ENCODE data around the gene CANT1.
"Not testable (repeated sequence)": the region's sequence is repeated elsewhere in the genome, so short reads cannot be mapped to it uniquely, and the experiment has no call there.

DNA sequence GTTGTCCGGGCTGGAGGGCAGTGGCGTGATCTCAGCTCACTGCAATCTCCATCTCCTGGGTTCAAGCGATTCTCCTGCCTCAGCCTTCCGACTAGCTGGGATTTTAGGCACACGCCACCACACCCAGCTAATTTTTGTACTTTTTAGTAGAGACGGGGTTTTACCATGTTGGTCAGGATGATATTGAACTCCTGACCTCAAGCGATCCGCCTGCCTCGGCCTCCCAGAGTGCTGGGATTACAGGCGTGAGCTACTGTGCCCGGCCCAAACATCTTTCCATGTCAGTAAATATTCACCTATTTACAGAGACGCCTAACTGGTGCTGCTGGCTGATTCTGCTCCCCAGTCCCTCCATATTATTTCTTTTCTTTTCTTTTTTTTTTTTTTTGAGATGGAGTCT is 21.1 kb upstream of the CANT1 start:
- not testable (repeated sequence) for TF ChIP-seq POLR2A, POLR2AphosphoS5 (IDR thresholded peaks at IDR 0.05)

Data from breast epithelium (tissue), 3 donors.